Stimulated activated CD4-positive, alpha-beta T cell treated with anti-CD3 and anti-CD28 coated beads, Interleukin-1b, Interleukin-23, amount 100 ng/mL, for 4 hours (primary cell): Measurements from ENCODE around the gene GLUL.
"Not testable (repeated sequence)": the region's sequence is repeated elsewhere in the genome, so short reads cannot be mapped to it uniquely, and the experiment has no call there.

ENCODE experiments used
- DNase-seq, 2 donors: peaks; one replicate each; pipeline ENCODE4 v3.0.0-alpha.2; 2020; ENCODE audit warnings: low read depth in 2 of 2

The GLUL gene

DNA sequence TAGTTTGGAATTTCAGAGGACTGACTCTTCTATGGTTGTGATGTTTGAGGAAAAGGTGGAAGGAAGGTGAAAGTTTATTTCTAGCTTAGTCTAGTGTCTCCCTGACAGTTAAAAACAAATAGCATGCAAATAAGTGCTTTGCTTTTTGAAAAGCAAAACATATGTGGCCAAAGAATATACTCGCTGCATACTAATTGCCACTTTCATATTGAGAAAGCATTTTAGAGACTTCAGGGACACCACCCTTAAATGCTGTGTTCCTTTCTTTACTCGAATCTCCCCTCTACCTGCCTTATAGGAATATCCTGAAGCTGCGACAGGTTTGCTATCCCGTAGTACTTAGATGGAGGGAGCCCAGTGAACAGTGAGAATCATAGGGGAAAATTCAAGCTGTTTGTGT lies 23.2 kb downstream of the GLUL start:
- DNase-seq: no peak

DNA sequence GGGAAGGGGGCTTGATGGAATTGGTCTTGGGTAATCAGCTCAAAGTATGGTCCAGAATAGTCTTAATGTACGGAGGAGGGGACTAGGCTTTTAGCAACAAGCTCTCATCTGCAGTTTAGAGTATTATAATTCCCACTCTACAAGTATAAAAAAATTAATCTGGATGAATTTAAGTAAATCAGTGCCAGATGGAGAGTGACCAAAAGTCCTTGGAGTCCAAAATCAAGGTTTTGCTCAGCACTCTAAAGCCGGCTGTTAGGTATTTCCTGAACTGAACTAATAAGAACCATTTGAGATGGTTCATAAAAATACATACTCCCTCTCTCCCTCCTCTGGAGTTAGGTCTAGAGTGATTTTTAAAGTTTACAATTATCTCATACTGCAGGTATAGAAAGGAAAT lies 23.7 kb downstream of the GLUL start:
- no peak for DNase-seq

DNA sequence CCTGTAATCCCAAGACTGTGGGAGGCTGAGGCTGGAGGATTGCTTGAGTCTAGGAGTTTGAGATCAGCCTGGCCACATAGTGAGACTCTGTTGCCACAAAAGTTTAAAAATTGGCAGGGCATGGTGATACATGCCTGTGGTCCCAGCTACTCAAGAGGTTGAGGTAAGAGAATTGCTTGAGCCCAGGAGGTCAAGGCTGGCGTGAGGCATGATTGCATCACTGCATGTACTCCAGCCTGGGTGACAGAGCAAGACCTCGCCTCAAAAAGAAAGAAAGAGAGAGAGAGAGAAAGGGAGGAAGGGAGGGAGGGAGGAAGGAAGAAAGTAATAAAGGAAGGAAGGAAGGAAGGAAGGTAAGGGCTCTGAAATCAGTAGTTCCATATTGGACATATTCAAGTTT lies 25.0 kb downstream of the GLUL start:
- DNase-seq: no peak

DNA sequence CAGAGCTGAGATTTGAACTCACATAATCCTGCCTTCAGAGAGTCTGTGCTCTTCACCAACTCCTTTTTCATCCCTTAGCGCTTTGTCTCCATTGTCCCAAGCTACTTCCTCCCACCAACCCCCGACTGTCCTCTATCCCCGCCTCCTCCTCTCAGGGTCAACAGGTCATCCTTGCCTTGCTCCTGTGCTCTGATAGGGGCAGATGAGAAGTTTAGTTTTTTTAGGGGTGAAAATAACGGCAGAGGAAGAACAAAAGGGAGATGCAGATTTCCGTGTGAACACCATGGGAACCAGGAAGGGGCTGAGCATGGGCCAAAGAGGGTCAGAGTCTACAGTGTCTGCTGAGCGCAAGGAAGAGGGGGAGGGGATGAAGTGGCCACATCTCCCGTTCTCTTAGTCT lies 31.9 kb downstream of the GLUL start:
- DNase-seq: no peak

DNA sequence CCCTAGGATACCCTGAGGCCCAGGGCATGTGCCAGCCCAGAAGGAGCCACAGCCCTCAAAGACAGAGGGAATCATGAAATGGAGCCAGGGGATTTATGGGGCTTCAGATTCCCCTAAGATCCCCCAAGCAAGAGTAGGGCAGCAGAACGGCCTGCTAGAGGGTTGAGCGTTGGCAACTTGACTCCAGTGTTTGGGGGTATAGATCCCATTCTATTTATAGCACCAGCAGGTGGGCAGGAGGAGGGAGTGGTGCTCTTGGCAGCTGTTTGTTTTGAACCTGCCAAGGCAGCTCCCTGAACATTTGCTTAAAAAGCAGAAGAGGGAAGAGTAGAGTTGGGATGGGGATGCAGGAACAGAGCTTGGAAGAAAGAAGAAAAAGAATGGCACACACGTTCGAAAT lies 33.7 kb downstream of the GLUL start:
- DNase-seq: no peak

DNA sequence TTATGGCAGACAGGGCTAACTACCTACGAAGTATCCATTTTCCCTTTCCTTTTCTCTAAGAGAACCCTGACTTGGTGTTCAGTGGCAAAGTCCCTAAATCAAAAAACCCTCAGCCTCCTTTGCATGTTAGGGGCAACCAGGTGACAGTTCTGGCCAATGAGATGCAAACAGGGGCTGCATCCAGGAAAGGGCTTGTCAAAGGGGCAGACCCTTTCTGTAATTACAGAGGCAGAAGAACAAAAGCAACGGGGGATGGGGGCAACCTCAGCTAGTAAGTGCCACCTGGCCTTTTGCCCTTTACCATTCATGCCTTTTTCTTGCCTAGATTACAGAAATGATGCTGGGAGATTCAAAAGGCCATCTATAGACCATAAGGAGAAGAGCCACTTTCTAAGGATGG lies 34.4 kb downstream of the GLUL start:
- no peak for DNase-seq

DNA sequence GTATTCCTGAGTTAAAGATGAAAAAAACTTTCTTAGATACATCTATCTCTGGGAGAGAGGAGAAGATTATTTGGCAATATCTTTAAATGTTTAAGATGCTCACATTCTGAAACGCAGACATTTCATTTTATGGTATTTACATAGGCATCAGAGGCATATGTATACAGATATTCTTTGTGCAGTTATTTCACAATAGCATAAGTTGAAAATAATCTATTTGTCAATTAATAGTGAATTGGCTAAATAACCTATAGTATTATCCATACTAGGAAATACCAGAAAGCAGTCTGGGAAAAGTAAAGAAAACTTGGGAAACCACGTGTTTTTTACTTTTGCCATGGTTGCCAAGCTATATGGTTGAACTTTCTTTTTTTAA lies 35.9 kb downstream of the GLUL start:
- DNase-seq: no peak

DNA sequence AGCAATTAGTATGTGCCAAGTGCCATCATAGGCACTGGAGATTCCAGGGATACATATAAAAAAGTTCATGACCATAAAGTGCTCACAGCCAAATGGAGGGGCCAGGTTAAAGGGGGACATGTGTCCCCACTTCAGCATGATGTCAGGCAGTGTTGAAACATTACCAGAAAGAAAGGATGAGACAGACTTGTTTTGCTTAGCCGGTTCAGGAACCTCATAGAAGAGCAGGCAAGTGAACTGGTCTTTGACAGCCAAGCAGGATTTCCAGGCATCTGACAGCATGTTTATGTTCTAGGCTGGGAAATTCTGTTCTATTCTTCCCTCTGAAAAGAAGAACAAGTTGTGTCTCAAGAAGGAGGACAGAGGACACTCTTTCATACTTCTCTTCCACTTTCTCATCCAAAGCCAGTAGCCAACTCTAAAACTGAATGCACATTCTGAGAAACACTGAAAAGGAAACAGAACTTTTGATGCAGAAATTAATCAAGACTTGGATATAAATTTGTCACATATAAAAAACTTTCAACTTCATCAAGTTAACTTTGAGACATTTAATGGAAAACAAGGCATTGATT lies 39.7 kb downstream of the GLUL start:
- DNase-seq: no peak

DNA sequence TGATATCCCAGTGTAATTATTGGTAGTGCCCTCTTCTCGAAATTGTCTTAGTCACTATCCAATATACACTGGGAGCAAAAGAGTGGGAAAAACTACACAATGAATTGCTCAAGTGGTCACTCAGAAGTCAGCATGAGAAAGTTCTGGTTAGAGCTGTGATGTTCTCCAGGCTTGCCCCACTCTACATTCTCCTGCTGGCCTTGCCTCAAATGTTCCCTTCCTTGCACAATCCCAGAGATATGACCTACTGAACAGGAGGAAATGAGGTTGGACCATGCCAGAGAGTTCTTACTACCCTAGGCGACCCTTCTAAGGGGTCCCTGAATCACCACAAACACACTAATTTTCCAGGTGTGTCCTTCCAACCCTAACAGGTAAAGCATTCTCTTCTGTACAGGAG lies 40.8 kb downstream of the GLUL start:
- no peak for DNase-seq

DNA sequence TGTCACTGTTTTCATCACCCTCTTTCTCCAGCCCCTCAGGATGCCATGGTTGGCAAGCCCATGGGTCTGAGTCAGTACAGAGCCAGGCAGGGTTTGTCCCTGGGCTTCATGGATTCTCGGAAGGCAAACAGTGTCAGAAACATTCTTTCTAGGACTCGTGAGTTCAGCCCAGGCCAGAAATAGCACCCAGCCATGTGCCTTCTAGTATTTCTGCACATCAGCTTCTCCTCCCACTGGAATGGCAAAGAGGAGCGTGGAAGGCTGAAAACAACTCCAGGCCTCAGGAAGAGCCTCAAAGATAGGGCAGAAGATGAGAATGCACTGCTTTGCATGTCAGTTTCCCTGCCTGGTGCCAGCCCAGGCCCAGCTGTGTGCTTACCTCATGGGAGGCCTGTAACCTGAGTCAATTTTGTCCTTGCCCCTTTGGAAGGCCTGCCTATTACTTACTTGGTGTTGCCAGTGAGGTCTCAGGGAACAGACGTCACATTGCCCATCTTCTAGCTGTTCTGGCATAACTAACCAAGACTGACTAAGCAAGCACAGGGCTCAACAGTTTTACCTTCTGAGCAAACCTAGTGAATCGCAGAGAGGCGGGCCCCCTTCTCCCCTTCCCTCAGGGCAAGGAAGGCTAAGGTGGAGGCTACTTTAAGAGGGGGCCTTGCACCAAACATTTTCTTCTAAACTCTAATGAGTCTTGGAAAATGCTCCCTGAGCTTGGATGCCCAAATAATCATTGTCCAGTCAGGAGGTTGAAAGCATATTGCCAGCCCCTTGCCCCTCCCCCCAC lies 42.4 kb downstream of the GLUL start:
- no peak for DNase-seq

DNA sequence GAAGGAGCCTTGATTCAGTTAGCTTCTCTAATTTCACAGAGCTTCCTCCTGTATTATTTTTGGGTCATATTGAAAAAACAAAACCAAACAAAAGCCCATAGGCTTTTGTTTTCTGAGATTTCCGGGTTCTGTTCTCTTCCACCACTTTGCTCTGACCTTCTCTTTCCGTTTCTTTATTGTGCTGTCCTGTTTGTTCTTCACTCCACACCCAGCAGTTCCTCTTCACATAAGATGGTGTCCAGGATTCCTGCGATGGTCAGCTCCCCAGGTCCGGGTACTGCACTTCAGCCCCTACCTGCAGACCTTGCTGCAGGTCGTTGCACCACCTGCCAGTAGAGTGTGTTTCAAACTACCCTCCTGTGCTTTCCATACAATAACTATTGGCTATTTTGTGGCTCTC lies 44.6 kb downstream of the GLUL start:
- no peak for DNase-seq

DNA sequence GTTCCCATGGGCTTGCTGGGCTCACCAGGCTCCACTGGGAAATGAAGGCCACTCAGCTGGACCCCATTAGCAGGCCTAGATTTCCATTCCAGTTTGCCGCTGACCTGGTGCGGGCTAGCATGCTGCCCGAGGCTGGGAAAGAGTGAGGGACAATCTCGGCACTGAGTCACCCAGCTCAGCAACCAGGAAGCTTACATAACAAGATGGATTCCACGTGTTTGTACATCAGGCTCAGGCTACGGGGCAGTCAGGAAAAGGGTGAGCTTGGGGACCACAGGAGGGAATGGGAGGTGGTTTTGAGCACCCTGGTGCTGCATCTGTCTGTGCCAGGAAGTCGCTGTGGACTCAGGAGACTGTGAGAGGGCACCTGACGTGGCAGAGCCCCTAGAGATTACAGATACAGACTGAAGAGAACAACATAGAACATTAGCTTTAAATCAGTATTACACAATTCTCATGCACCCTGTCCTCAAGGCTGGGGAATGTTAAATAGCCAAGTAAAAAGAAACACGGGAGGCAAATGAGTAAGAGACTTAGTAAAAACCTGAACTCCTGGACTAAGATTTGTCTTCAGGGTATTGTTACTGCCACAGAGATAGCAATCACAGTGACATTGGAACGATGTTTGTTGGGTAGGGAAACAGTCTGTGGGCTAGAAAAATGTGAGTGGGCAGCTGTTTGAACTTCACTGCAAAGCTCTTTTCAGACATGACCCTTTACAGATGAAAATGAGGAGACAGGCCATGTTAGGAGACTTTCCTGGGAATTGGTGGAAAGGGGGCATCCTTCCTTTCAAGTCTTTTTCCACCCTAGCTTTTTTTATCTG lies 51.1 kb downstream of the GLUL start:
- DNase-seq: no peak

DNA sequence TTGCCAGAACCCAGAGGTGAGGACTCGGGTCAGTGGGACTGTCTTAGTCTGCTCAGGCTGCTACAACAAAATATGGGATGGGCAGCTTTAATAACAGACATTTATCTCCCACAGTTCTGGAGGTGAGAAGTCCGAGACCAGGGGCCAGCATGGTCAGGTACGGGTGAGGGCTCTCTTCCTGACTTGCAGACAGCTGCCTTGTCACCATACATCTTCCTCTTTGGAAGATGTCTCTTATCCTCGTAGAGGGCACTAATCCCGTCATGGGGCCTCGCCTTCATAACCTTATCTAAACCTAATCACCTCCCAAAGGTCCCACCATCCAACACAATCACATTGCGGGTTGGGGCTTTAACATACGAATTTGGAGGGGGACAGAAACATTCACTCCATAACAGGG lies 51.9 kb downstream of the GLUL start:
- no peak for DNase-seq

DNA sequence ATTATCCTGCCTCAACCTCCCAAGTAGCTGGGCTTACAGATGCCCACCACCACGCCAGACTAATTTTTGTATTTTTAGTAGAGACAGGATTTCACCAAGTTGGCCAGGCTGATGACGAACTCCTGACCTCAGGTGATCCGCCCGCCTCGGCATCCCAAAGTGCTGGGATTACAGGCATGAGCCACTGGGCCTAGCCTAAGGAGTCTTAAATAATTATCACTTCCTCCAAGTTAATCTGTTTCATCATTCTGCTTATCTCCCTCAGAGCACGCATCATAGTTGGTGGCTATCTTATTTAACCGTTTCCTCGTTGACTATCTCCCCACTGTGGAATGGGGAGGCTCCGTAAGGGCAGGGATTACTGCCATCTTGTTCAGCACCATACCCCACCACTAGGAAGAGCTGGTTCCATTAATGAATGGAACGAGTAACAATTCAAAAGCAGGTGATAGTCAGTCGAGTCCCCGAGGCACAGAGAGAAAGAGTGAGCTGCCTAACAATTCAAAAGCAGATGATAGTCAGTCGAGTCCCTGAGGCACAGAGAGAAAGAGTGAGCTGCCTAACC lies 52.7 kb downstream of the GLUL start:
- DNase-seq: no peak

DNA sequence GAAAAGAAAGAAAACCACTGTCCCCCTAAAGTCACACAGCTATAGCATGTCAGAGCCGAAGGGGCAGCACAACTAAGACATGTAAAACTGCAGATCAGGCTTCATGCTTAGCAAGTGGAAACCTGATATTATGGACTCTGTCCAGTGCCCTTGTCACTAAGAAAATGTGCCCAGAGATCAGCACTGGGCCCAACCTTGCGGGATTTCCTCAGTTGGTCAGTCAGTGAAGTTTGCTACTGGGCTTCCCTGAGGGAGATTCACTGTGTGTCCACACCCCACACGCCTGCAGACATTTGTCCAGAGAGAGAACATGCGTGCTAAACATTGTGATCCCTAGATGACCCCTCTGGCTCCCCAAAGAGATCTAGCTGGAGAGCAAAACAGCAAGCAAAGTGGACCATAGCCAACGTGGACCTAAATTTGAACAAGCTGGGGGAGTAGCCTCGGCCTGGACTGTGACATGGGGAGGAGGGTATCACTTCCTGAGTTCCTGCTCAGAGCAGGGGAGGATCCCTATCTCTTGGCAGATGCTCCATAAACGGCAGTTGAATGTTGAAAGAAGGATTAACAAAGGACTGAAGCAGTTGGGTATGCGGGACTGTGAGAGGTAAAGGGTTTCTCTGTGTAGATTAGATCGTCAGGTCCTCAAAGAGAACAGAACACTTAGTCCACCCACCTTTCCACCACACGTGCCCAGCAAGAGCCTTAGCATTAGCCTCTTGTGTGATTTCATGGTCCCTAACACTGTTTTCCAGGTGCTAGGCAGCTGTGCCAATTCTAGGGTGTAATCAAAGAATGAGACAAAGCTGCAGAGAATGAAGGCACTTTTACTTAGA lies 53.6 kb downstream of the GLUL start:
- DNase-seq: no peak

DNA sequence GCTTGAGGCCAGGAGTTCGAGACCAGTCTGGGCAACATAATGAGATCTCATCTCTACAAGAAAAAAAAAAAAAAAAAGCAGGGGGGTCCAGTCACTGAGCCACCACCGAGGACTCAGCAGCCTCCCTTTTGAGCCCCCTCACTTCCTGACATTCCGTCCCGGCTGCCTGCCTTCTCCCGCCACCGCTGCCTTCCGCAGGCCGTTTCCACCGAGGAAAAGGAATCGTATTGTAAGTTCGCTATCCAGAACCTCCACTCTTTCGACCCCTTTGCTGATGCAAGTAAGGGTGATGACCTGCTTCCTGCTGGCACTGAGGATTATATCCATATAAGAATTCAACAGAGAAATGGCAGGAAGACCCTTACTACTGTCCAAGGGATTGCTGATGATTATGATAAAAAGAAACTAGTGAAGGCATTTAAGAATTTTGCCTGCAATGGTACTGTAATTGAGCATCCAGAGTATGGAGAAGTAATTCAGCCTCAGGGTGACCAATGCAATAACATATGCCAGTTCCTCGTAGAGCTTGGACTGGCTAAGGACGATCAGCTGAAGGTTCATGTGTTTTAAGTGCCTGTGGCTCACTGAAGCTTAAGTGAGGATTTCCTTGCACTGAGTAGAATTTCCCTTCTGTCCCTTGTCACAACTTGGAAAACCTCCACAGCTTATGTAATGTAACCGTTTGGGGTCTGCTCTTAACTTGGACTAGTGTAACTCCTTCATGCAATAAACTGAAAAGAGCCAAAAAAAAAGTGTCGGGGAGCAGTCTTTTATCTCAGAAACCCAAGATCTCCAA lies 55.6 kb downstream of the GLUL start:
- DNase-seq: no peak

DNA sequence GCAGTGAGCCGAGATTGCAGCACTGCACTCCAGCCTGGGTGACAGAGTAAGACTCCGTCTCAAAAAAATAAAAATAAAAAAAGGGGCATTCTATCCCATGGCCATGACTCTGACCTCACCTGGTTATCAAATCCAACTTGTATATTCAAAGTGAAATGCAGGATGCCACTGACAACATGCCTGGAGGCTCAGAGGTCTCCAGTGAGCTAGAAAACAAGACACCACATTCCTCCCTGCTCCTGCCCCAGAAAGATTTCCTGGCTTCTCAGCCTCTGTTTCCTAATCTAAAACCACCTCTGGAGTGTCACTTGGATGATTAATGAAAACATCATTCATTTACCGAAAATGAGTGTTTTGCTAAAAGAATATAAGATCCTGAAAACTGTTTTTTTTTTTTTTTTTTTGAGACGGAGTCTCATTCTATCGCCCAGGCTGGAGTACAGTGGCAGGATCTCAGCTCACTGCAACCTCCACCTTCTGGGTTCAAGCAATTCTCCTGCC lies 58.5 kb downstream of the GLUL start:
- DNase-seq: not testable (repeated sequence)

DNA sequence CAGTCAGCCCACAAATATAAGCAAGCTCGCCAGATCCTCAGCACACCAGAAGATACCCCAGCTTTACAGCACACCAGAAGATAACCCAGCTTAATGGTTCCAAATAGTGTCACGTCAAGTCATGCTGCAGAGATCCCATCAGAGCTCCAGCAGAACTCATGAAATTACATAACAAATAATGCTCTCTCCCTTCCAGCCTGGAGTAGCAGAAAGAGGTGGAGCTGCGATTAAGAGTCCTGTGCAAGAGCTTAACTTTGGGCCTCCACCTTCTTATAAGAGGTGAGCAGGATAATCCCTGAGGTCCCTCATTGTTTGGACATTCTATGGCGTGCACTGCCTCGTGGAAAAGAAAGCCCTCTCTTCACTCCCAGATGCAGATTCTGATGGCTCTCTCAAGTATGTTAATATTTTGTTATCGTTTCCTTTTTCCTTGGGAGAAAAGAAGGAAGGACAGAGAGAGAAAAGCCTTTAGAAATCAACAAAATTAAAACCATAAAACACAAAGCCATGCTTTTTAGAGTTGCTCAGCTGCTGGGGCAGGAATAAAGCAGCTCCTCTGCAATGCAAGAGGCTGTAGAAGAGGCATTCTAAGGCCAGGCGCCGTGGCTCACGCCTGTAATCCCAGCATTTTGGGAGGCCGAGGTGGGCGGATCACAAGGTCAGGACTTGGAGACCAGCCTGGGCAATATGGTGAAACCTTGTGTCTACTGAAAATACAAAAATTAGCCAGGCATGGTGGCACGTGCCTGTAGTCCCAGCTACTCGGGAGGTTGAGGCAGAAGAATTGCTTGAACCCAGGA lies 59.1 kb downstream of the GLUL start:
- DNase-seq: no peak
